Neutrophil (primary cell): Measurements from ENCODE around the gene USP28.

ENCODE experiments used
- H3K27ac ChIP-seq: fragments of 200-600 bp; sonication (generic); 2 replicates; pipeline ENCODE4 v1.5.1; 2016; ENCODE audit warnings: mild to moderate bottlenecking, moderate library complexity
- H3K27me3 ChIP-seq: fragments of 200-600 bp; sonication (generic); 2 replicates; pipeline ENCODE4 v1.6.0; 2016; ENCODE audit warnings: mild to moderate bottlenecking
- H3K36me3 ChIP-seq: fragments of 200-600 bp; sonication (generic); 2 replicates; pipeline ENCODE4 v1.5.1; 2017
- H3K4me1 ChIP-seq, 2 experiments: fragments of 200-600 bp in 1 of 2; sonication (generic) in 1 of 2; 1 replicate in 1 of 2; 2 replicates in 1 of 2; pipeline versions ENCODE4 v1.5.1 to v1.6.1; 2013 to 2016; ENCODE audit warnings: low read depth in 1 of 2, low read length in 1 of 2, mild to moderate bottlenecking in 1 of 2, moderate library complexity in 1 of 2; ENCODE audit not compliant: control insufficient read depth in 1 of 2, insufficient read depth in 1 of 2
- H3K4me3 ChIP-seq, 2 experiments: fragments of 200-600 bp in 1 of 2; sonication (generic) in 1 of 2; 1 replicate in 1 of 2; 2 replicates in 1 of 2; pipeline ENCODE4 v1.5.1; 2013 to 2016; ENCODE audit warnings: low read depth in 1 of 2, low read length in 1 of 2, mild to moderate bottlenecking in 1 of 2, moderate library complexity in 1 of 2
- H3K9me3 ChIP-seq: fragments of 200-600 bp; sonication (generic); 2 replicates; pipeline ENCODE4 v1.5.1; 2016
- TF ChIP-seq, protein P1 (sequence below): fragments of 200-600 bp; sonication (generic); IDR thresholded peaks from 2 replicates; pipeline ENCODE4 v1.5.1; 2016; ENCODE audit warnings: antibody characterized with exemption

The USP28 gene

DNA sequence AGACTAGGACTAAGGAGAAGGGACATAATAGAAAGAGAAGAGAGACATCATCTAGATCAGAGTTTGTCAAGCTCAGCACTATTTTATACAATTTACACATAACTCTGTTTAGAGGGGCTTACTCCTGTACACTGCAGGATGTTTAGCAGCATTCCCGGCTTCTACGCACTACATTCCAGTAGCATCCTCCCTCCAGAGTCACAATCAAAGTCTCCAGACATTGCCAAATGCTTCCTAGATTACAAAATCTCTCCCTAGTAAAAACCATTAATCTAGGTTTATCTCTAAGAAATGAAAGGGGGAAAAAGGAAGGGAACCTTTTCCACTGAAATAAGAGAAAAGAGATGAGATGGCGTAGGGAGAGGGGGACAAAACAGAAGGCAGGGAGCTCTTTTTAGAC lies 4.0 kb downstream of the USP28 start:
- no peaks in the 10 kb centered on the region for H3K36me3 ChIP-seq
- no peak overlapping the region for H3K27ac ChIP-seq
- H3K4me3 ChIP-seq: no peak overlapping the region
- H3K4me1 ChIP-seq: peaks cover 14 to 15% of the 10 kb centered on the region in 2 experiments
- TF ChIP-seq, protein P1, sequence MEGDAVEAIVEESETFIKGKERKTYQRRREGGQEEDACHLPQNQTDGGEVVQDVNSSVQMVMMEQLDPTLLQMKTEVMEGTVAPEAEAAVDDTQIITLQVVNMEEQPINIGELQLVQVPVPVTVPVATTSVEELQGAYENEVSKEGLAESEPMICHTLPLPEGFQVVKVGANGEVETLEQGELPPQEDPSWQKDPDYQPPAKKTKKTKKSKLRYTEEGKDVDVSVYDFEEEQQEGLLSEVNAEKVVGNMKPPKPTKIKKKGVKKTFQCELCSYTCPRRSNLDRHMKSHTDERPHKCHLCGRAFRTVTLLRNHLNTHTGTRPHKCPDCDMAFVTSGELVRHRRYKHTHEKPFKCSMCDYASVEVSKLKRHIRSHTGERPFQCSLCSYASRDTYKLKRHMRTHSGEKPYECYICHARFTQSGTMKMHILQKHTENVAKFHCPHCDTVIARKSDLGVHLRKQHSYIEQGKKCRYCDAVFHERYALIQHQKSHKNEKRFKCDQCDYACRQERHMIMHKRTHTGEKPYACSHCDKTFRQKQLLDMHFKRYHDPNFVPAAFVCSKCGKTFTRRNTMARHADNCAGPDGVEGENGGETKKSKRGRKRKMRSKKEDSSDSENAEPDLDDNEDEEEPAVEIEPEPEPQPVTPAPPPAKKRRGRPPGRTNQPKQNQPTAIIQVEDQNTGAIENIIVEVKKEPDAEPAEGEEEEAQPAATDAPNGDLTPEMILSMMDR: no peak
- H3K27me3 ChIP-seq: no peaks in the 10 kb centered on the region
- no peaks in the 10 kb centered on the region for H3K9me3 ChIP-seq

DNA sequence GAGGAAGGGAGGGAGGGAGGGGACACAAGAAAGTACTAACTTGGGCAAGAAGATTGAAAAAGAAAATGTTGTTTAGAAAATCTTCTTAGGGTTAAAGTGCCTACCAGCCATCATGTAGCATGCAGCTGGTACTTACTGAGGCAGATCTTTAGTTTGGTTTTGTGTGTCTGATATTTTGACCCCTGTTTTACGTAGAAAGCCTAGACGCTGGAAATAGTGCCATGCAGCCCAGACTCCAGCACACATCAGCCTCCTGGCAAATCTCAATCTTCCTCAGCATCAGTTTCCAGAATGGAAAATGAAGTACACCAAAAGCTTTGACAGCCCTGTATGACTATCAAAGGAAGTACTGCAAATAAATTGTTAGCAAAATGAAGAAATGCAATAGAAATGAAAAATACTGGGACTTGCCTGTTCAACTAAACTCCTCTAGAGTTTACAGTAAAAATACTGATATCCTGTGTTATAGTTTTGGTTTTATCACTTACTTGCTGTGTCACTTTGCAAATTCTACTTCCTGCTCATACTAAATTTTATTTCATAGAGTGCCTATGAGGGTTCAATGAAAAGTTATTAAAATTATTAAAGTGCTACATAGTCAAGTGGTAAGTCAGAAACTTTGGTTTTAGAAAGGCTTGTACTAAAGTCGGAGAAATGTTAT lies 7.4 kb downstream of the USP28 start:
- Histone ChIP-seq H3K4me3 (no peak overlapping the region), H3K27ac (no peak overlapping the region), H3K27me3 (no peaks in the 10 kb centered on the region), H3K36me3 (no peaks in the 10 kb centered on the region), H3K4me1 (no peaks in the 10 kb centered on the region), H3K9me3 (no peaks in the 10 kb centered on the region)
- TF ChIP-seq, protein P1: no peak

DNA sequence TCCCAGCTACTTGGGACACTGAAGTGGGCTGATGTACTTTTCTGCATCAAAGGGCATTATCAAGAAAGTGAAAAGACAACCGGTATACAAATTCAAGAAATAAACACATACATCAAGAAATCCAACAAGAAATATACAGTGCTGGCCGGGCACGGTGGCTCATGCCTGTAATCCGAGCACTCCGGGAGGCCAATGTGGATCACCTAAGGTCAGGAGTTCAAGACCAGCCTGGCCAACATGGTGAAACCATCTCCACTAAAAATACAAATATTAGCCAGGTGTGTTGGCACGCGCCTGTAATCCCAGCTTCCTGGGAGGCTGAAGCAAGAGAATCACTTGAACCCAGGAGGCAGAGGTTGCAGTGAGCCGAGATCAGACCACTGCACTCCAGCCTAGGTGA lies 9.5 kb downstream of the USP28 start:
- Histone ChIP-seq H3K4me1 (no peaks in the 10 kb centered on the region), H3K27me3 (no peaks in the 10 kb centered on the region), H3K36me3 (no peaks in the 10 kb centered on the region), H3K27ac (no peak overlapping the region), H3K9me3 (no peaks in the 10 kb centered on the region), H3K4me3 (no peak overlapping the region)
- TF ChIP-seq, protein P1: no peak

DNA sequence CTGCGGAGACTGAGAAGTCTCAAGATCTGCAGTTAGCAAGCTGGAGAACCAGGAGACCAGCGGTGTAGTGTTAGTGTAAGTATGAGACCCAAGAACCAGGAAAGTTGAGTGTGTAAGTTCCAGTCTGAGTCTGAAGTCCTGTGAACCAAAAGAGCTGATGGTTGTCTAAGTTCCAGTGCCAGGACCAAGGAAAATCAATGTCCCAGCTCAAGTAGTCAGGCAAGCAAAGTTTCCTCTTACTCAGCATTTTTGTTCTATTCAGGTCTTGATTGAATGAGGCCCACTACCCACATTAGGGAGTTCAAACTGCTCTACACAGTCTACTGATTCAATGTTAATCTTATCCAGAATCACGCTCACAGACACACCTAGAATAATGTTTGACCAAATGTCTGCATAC lies 11.0 kb downstream of the USP28 start:
- Histone ChIP-seq H3K4me3 (no peak overlapping the region), H3K9me3 (no peaks in the 10 kb centered on the region), H3K36me3 (no peaks in the 10 kb centered on the region), H3K27me3 (no peaks in the 10 kb centered on the region), H3K27ac (no peak overlapping the region), H3K4me1 (no peaks in the 10 kb centered on the region)
- TF ChIP-seq, protein P1: no peak

DNA sequence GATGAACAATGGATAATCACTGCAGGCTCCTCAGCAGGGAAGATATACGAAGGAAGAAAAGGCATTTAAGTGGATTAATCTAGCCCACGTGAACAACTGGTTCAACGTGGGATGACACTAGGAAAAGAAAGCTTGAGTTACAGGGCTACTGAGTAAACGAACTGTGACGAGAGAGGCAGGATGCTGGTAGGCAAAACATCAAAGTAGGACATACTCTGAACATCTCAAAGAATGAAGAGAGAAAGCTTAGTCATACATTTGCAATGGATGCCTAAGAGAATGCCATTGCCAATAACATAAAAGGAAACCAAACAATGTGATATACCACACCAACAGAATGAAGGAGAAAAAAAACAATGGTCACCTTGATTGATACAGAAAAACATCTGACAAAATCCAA lies 12.9 kb downstream of the USP28 start:
- Histone ChIP-seq H3K4me3 (no peak overlapping the region), H3K4me1 (no peaks in the 10 kb centered on the region), H3K27me3 (no peaks in the 10 kb centered on the region), H3K27ac (no peak overlapping the region), H3K9me3 (no peaks in the 10 kb centered on the region), H3K36me3 (no peaks in the 10 kb centered on the region)
- TF ChIP-seq, protein P1: no peak
